ENCODE measurements around the gene SBK2.
"Not testable (repeated sequence)": the region's sequence is repeated elsewhere in the genome, so short reads cannot be mapped to it uniquely, and the experiment has no call there.

GRCh38 chr19:55573929-55574328 is 37.0 kb upstream of the SBK2 start:
- TF ChIP-seq CTCF, POLR2A (IDR thresholded peaks at IDR 0.05): not testable (repeated sequence)

Data from esophagus squamous epithelium (tissue), 4 donors.